Activated naive CD4-positive, alpha-beta T cell treated with anti-CD3 and anti-CD28 coated beads, Interleukin-2, amount 10 ng/mL, durations not matched to agents 7 days and 5 days (primary cell): ENCODE results near the gene KPNB1.
"Not testable (repeated sequence)": the region's sequence is repeated elsewhere in the genome, so short reads cannot be mapped to it uniquely, and the experiment has no call there.

Experiments
- CTCF ChIA-PET: fragments of 350-600 bp; sonication (Branson Sonifier 250); formaldehyde crosslinking; loops from one replicate; lab custom pipeline; 2021; ENCODE audit warnings: antibody characterized with exemption; lab: Charles Lee
- DNase-seq: peaks from one replicate; pipeline ENCODE4 v3.0.0-alpha.2; 2020
- H3K27ac Mint-ChIP-seq: one replicate; pipeline ENCODE4 v1.8.0; 2021; ENCODE audit warnings: mild to moderate bottlenecking, moderate library complexity, mixed read lengths
- H3K27me3 Mint-ChIP-seq: one replicate; pipeline ENCODE4 v1.8.0; 2021; ENCODE audit warnings: mild to moderate bottlenecking, mixed read lengths
- H3K36me3 Mint-ChIP-seq: one replicate; pipeline ENCODE4 v1.8.0; 2021; ENCODE audit warnings: mixed read lengths
- H3K4me1 Mint-ChIP-seq: one replicate; pipeline ENCODE4 v1.8.0; 2021; ENCODE audit warnings: mixed read lengths
- H3K4me3 Mint-ChIP-seq: one replicate; pipeline ENCODE4 v1.8.0; 2021; ENCODE audit warnings: mild to moderate bottlenecking, moderate library complexity, mixed read lengths
- H3K9me3 Mint-ChIP-seq: one replicate; pipeline ENCODE4 v1.8.0; 2021; ENCODE audit warnings: mixed read lengths

KPNB1 gene

GRCh38 chr17:47676199-47676472 lies 26.4 kb downstream of the KPNB1 start:
- Mint-ChIP-seq H3K27me3 (no peaks in the 10 kb centered on the region), H3K9me3 (no peaks in the 10 kb centered on the region), H3K4me1 (peaks cover 16% of the 10 kb centered on the region), H3K27ac (no peak overlapping the region), H3K36me3 (peaks cover 79% of the 10 kb centered on the region), H3K4me3 (no peak overlapping the region)
- DNase-seq = no peak
- CTCF ChIA-PET = interaction anchor here (0.8 to 10.5 kb wide), 3 partner anchors 12 to 136 kb away, joined by 3 to 73 read pairs (median 3); no protein-coding TSS in a partner anchor

DNA sequence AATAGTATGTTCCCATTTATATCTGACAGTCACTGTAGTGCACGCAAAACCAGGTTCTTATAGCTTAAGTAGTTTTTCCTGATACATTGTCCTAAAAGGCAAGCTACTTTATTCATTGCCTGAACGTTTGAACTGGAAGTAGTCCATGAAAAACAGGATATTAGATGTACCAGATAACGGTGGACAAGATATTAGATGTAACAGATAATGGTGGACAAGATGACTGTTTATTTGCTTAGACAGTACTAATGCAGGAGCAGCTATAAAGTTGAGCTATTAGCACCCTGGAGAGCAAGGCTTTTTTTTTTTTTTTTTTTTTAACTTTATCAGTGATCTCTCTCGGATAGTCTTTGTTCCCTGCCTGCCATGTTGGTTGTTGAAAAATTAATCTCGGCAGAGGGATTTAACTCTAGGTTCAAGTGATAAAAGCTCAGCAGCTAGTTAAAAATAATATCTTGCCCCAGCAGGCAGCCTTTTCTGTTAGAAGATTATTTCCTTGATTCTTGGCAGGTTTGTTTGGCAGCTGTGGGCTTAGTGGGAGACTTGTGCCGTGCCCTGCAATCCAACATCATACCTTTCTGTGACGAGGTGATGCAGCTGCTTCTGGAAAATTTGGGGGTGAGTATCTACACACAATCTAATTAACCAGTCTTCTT lies 26.9 kb downstream of the KPNB1 start:
- Mint-ChIP-seq H3K4me1 (peaks cover 16% of the 10 kb centered on the region), H3K9me3 (no peaks in the 10 kb centered on the region), H3K36me3 (peaks cover 76% of the 10 kb centered on the region), H3K27me3 (no peaks in the 10 kb centered on the region), H3K4me3 (no peak overlapping the region), H3K27ac (no peak overlapping the region)
- no peak for DNase-seq
- CTCF ChIA-PET = interaction anchor here (0.8 to 10.5 kb wide), 3 partner anchors 13 to 136 kb away, joined by 3 to 73 read pairs (median 3); no protein-coding TSS in a partner anchor

GRCh38 chr17:47678196-47678595 lies 28.5 kb downstream of the KPNB1 start:
- Mint-ChIP-seq H3K36me3 (peaks cover 82% of the 10 kb centered on the region), H3K4me1 (peaks cover 24% of the 10 kb centered on the region), H3K4me3 (no peak overlapping the region), H3K27ac (no peak overlapping the region), H3K9me3 (no peaks in the 10 kb centered on the region), H3K27me3 (no peaks in the 10 kb centered on the region)
- no peak for DNase-seq
- CTCF ChIA-PET = interaction anchor here (0.7 to 10.5 kb wide), 4 partner anchors 10 to 55 kb away, joined by 3 to 73 read pairs (median 6); partner anchors contain the start of gene TBX21

DNA sequence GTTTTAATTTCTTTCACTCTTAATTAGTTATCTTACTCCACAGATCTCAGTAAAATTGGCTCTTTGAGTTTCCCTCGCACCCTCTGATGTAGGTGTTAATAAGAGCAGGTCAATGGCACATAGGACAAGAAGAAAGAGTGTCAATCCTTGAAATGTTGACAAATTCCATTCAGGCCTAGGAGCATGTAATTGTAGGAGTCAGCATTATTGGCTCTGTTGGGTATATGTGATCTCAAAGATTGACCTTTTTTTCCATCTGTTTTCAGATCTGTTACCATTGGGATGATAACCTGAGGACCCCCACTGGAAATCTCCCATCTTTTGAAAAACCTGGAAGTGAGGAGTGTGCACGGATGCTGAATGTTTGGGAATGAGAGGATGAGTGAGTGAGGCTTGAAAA lies 32.4 kb downstream of the KPNB1 start:
- CTCF ChIA-PET = no interaction called here
- Mint-ChIP-seq H3K4me3 (no peak overlapping the region), H3K27me3 (no peaks in the 10 kb centered on the region), H3K9me3 (no peaks in the 10 kb centered on the region), H3K4me1 (peaks cover 8% of the 10 kb centered on the region), H3K36me3 (peaks cover 78% of the 10 kb centered on the region), H3K27ac (no peak overlapping the region)
- no peak for DNase-seq

DNA sequence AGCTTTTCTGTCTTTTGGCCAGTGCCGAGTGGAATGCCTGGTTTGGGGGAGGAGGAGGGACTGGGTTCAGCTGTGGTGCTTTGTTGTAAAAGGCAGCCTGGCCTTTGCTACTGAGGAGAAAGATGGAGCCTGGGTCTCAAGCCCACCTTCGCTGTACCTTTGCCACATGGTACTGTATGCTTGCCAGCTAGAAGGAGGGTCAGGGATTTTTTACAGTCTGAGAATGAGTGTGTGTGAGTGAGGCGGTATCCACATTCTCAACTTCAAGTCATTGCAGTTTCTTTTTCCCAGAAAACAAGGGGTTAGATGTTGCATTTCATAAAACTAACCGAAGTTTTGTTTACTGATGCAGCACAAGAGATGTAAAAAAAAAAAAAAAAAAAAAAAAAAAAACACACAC lies 33.0 kb downstream of the KPNB1 start:
- H3K9me3 Mint-ChIP-seq, H3K4me3 Mint-ChIP-seq, H3K4me1 Mint-ChIP-seq, H3K27me3 Mint-ChIP-seq, CTCF ChIA-PET, DNase-seq, H3K27ac Mint-ChIP-seq: not testable (repeated sequence)
- peaks cover 73% of the 10 kb centered on the region for H3K36me3 Mint-ChIP-seq

- DNase-seq = no peak
- Mint-ChIP-seq H3K4me1 (peaks cover 8% of the 10 kb centered on the region), H3K9me3 (no peaks in the 10 kb centered on the region), H3K4me3 (no peak overlapping the region), H3K27me3 (no peaks in the 10 kb centered on the region), H3K27ac (no peak overlapping the region), H3K36me3 (peaks cover 65% of the 10 kb centered on the region)
- CTCF ChIA-PET = interaction anchor here (0.9 kb wide), 1 partner anchor 13 kb away, joined by 3 read pairs; no protein-coding TSS in a partner anchor
These were observed 34.3 kb downstream of the KPNB1 start for GRCh38 chr17:47684025-47684424.

GRCh38 chr17:47684535-47685193 lies 34.9 kb downstream of the KPNB1 start:
- CTCF ChIA-PET = interaction anchor here (0.9 kb wide), 1 partner anchor 12 kb away, joined by 3 read pairs; no protein-coding TSS in a partner anchor
- H3K36me3 Mint-ChIP-seq = peaks cover 62% of the 10 kb centered on the region
- no peaks in the 10 kb centered on the region for H3K27me3 Mint-ChIP-seq
- H3K4me1 Mint-ChIP-seq = peaks cover 8% of the 10 kb centered on the region
- no peak for DNase-seq
- no peaks in the 10 kb centered on the region for H3K9me3 Mint-ChIP-seq
- H3K27ac Mint-ChIP-seq = no peak overlapping the region
- H3K4me3 Mint-ChIP-seq = no peak overlapping the region

DNA sequence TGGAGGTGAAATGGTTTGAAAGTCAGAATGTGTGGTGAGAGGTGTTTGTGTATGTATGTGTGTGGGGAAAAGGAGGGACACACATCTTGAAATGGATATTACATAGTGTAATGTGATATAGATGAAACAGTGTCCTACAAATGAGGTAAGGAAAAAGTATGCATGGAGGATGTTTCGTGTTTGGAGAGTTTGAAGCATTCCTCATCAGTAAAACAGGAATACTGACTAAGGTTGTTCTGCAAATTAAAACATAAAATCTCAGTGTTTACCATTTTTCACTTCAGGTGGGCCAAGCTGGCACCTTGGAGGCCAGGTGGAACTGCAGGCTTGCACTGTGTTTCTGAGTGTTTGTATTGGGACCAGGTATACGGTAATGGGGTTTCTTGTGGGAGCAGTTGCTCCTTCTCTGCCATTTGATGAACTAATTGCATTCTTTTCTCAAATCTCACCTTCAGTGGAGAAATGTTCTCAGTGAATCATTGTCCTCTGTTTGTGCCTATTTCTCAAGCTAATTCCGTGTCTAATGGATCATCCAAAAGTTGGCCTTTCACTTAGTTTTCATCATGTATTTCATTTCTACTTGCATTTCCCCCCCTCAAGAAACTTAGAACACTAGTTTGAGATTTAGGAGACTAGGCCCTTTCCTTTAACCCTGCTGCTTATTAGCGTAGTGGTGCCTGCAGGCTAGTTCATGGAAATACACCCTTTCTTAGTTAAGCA lies 36.0 kb downstream of the KPNB1 start:
- H3K9me3 Mint-ChIP-seq = no peaks in the 10 kb centered on the region
- H3K27ac Mint-ChIP-seq = peak overlapping the region; percentile 49
- DNase-seq = no peak
- H3K36me3 Mint-ChIP-seq = peaks cover 52% of the 10 kb centered on the region
- peaks cover 8% of the 10 kb centered on the region for H3K4me1 Mint-ChIP-seq
- H3K4me3 Mint-ChIP-seq = no peak overlapping the region
- no peaks in the 10 kb centered on the region for H3K27me3 Mint-ChIP-seq
- CTCF ChIA-PET = no interaction called here

DNA sequence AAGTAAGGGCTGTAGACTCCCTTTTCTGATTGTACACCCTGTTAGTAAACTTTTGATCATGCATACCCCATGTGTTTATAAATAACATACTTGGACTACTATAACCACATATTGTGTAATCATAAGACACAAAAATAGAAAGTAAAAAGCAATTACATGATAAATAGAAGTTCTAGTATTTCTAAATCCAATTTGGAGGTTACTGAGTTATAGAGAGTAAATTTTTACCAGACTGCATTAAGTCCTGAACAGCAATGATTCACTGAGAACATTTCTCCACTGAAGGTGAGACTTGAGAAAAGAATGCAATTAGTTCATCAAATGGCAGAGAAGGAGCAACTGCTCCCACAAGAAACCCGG lies 36.5 kb downstream of the KPNB1 start:
- H3K27ac Mint-ChIP-seq = peak overlapping the region; percentile 49
- H3K4me1 Mint-ChIP-seq = peaks cover 8% of the 10 kb centered on the region
- no peak overlapping the region for H3K4me3 Mint-ChIP-seq
- peaks cover 49% of the 10 kb centered on the region for H3K36me3 Mint-ChIP-seq
- CTCF ChIA-PET = no interaction called here
- no peaks in the 10 kb centered on the region for H3K9me3 Mint-ChIP-seq
- peaks cover 2% of the 10 kb centered on the region for H3K27me3 Mint-ChIP-seq
- DNase-seq = no peak

GRCh38 chr17:47686664-47687327 lies 37.1 kb downstream of the KPNB1 start:
- Mint-ChIP-seq H3K27me3 (peaks cover 6% of the 10 kb centered on the region), H3K4me3 (no peak overlapping the region), H3K9me3 (no peaks in the 10 kb centered on the region), H3K36me3 (peaks cover 47% of the 10 kb centered on the region), H3K27ac (no peak overlapping the region), H3K4me1 (peaks cover 9% of the 10 kb centered on the region)
- CTCF ChIA-PET = interaction anchor here (1.2 to 1.9 kb wide), 4 partner anchors 8 to 23 kb away, joined by 3 to 7 read pairs (median 6); no protein-coding TSS in a partner anchor
- no peak for DNase-seq

DNA sequence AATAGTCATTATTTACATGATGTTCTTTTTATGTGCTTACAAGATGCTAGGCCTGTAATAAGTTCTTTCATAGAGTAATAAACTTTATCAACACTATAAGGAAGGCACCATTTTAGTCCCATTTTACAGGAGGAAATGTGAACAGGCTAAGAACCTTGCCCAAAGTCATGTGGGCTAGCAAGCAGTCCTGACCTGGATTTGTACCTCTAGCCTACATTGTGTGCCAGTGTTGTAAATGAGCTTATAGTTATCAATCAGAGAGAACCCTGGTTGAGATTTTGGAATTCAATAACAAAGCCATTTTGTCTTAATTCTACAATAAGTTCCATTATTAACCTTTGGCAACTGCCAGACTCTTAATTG lies 37.6 kb downstream of the KPNB1 start:
- Mint-ChIP-seq H3K9me3 (no peaks in the 10 kb centered on the region), H3K27ac (no peak overlapping the region)

DNA sequence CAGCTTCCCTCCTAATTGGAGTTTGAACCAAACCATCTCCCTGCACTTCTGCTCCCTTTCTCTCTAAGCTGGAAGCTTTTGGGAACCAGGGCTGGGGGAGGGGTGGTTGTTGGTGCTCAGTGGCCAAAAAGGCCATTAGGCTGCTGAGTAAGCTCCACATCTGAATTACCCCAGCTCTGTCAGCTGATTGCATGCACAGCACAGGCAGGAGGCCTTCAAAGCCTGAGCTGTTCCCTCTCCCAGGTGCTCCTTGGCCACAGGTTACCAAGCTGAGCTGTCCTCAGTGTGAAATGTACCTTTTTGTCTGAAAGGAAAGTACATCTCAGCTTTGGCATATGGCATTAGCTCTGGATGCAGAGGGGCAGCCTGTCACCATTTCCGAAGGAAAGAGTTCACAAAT lies 38.0 kb downstream of the KPNB1 start:
- no peak for DNase-seq
- H3K27ac Mint-ChIP-seq = no peak overlapping the region
- H3K36me3 Mint-ChIP-seq = peaks cover 38% of the 10 kb centered on the region
- peaks cover 11% of the 10 kb centered on the region for H3K4me1 Mint-ChIP-seq
- H3K9me3 Mint-ChIP-seq = no peaks in the 10 kb centered on the region
- CTCF ChIA-PET = interaction anchor here (1.2 to 1.9 kb wide), 5 partner anchors 9 to 24 kb away, joined by 3 to 11 read pairs (median 6); no protein-coding TSS in a partner anchor
- no peak overlapping the region for H3K4me3 Mint-ChIP-seq
- H3K27me3 Mint-ChIP-seq = peaks cover 16% of the 10 kb centered on the region

More for the DNA sequence above, 37.6 kb downstream of the KPNB1 start:
- CTCF ChIA-PET = interaction anchor here (1.2 to 1.9 kb wide), 5 partner anchors 8 to 24 kb away, joined by 3 to 11 read pairs (median 6); no protein-coding TSS in a partner anchor
- no peak overlapping the region for H3K4me3 Mint-ChIP-seq
- DNase-seq = no peak
- H3K27me3 Mint-ChIP-seq = peaks cover 12% of the 10 kb centered on the region
- H3K4me1 Mint-ChIP-seq = peaks cover 8% of the 10 kb centered on the region
- peaks cover 42% of the 10 kb centered on the region for H3K36me3 Mint-ChIP-seq

DNA sequence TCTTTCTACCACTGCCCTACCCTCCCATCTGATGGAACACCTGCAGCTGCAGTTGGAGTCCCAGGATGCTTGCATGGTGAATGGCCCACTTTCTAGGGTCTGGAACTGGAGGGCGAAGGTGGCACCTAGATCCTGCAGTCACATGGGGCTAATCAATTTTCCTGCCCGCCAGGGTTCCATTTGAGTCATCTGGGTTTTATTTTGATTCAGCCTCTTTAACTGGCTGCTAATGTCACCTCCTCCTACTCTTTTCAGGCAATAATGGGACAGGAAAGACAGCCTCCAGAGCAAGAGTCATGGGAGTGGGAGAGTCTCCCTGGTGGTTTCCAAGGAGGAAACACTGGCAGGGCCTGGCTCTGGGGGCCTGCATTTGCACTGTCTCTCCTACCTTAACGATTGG lies 40.4 kb downstream of the KPNB1 start:
- Mint-ChIP-seq H3K36me3 (peaks cover 17% of the 10 kb centered on the region), H3K27ac (no peak overlapping the region), H3K9me3 (no peaks in the 10 kb centered on the region), H3K4me3 (no peak overlapping the region), H3K4me1 (peaks cover 21% of the 10 kb centered on the region), H3K27me3 (peaks cover 21% of the 10 kb centered on the region)
- no peak for DNase-seq
- CTCF ChIA-PET = interaction anchor here (2.0 kb wide), 1 partner anchor 28 kb away, joined by 4 read pairs; no protein-coding TSS in a partner anchor
